Activated T-cell treated with anti-CD3 and anti-CD28 coated beads, Interleukin-2, amount 50 U/mL, for 72 hours (primary cell): ENCODE measurements around the gene SSTR3. TPM values are rescaled to one million over a fixed set of nuclear protein-coding genes. Genes with fewer than 3 reads are reported as not detected.
A peak's percentile ranks its signal among the peaks of the same experiment; 100 is the strongest.

ENCODE experiments used
- ATAC-seq, 2 donors: fragments of 150-1000 bp; cut with Tn5 transposase; replicated peaks in 1 of 2; 2 replicates each; pipeline ENCODE4 v1.10.0; 2021; ENCODE audit warnings: moderate library complexity in 2 of 2, mild to moderate bottlenecking in 1 of 2
- DNase-seq, 2 donors: peaks; one replicate each; pipeline ENCODE4 v3.0.0; 2021 to 2022; ENCODE audit warnings: mixed read lengths in 1 of 2
- H3K27ac Mint-ChIP-seq: one replicate; pipeline ENCODE4 v1.8.0; 2022; ENCODE audit warnings: mild to moderate bottlenecking, moderate library complexity, mixed read lengths
- H3K27me3 Mint-ChIP-seq: one replicate; pipeline ENCODE4 v1.8.0; 2022; ENCODE audit warnings: low read depth, mixed read lengths
- H3K36me3 Mint-ChIP-seq, 2 donors: one replicate each; pipeline ENCODE4 v1.8.0; 2022; ENCODE audit warnings: mixed read lengths in 2 of 2, mild to moderate bottlenecking in 1 of 2; ENCODE audit not compliant: insufficient read depth in 2 of 2
- H3K4me1 Mint-ChIP-seq: one replicate; pipeline ENCODE4 v1.8.0; 2022; ENCODE audit warnings: low read depth, mixed read lengths
- H3K4me3 Mint-ChIP-seq, 2 donors: one replicate each; pipeline ENCODE4 v1.8.0; 2022; ENCODE audit warnings: mild to moderate bottlenecking in 2 of 2, mixed read lengths in 2 of 2, moderate library complexity in 2 of 2
- H3K9me3 Mint-ChIP-seq, 2 donors: one replicate each; pipeline ENCODE4 v1.8.0; 2022; ENCODE audit warnings: mixed read lengths in 2 of 2
- total RNA-seq, 2 donors: library from RNA; stranded (reverse); gene quantifications; one replicate each; pipeline ENCODE4 v1.2.3, GENCODE V29; 2022

Gene SSTR3
- total RNA-seq, 2 donors from 2014 or later, result 10.0 to 14.6 TPM

DNA sequence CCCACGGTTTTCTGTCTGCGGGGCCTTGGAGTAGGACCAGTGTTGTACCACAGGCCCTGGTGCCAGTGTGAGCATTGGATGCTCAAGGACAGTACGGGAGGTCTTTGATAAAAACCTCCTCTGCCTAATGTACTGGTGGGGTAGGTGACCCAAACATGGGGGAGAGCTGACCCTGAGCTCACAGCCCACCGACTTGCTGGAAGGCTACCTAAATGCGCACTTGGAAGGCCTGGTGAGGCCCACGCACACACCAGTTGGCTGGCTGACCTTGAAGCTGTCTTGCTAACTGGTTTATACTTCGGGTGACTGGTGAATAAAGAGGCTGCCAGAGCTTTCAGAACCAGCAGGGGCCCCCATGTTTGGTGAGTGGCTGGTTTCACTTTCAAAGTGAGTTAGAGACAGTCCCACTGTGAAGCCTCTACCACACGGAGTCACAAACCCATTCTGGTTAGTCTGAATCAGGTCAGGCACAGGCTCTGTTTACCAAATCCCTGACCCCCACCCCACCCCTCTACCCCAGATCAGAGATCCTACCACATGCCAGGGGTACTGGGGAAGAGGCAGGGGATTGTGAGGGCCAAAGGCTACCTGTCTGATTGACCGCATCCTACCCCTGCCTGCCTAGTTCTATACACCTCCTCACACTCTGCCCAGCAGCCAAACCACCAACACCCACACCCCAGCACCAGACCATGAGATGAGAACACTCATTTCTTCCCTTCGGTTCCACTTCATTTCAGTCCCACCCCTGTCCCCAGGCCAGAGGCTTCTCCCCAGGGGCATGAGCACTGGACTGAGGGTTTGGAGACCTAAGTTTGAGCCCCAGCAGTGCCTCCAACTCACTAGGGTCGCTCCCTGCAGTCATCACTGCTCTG is 49.8 kb downstream of the SSTR3 start:
- H3K27me3 Mint-ChIP-seq, result no peaks in the 10 kb centered on the region
- H3K4me3 Mint-ChIP-seq, result peak overlapping the region; percentile 40 to 89
- H3K36me3 Mint-ChIP-seq, result peaks cover 1 to 4% of the 10 kb centered on the region in 2 donors
- DNase-seq (peak; percentile 86 to 89), ATAC-seq (peak; percentile 69 to 74)
- H3K27ac Mint-ChIP-seq, result peak overlapping the region; percentile 48
- peaks cover 95% of the 10 kb centered on the region for H3K4me1 Mint-ChIP-seq
- no peaks in the 10 kb centered on the region for H3K9me3 Mint-ChIP-seq

DNA sequence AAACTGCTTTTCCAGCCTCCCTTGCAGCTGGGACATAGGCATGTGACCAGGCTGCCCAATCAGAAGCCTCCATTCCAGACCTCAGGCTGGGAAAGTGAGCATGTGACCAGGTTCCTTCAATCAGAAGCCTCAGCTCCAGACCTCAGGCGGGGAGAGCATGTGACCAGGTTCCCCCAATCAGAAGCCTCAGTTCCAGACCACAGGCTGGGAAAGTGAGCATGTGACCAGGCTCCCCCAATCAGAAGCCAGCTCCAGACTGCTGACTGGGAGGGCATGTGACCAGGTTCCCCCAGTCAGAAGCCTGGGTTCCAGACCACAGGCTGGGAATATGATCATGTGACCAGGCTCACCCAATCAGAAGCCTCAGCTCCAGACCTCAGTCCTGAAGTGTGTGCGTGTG is 50.8 kb downstream of the SSTR3 start:
- ATAC-seq (no peak), DNase-seq (peak; percentile 31 to 32)
- Mint-ChIP-seq H3K9me3 (no peaks in the 10 kb centered on the region), H3K27me3 (no peaks in the 10 kb centered on the region), H3K4me1 (peaks cover 95% of the 10 kb centered on the region), H3K36me3 (peaks cover 1 to 4% of the 10 kb centered on the region in 2 donors), H3K27ac (peak overlapping the region; percentile 48), H3K4me3 (peak overlapping the region; percentile 40 to 89)

DNA sequence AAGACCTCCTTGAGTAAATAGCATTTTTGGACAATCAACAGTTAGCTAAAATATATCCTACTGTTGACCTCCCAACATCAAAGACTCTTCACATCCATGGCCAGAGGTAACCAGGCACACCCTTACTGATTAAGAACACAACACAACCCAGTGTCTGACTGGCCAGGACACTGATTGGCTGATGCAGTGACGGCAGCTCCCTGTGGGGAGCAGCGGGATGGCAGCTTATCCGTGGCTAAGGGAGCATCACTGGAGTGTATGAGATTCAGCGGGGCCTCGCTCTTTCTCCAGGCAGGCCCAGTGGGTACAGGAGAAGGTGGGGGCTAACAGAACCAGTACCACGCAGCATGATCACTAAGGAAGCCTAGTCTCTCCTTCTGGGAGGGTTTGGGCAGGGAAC is 52.2 kb downstream of the SSTR3 start:
- peaks cover 0 to 9% of the 10 kb centered on the region in 2 donors for H3K36me3 Mint-ChIP-seq
- no peak for DNase-seq
- H3K27ac Mint-ChIP-seq, result no peak overlapping the region
- H3K27me3 Mint-ChIP-seq, result no peaks in the 10 kb centered on the region
- ATAC-seq, result no peak
- peaks cover 95% of the 10 kb centered on the region for H3K4me1 Mint-ChIP-seq
- peaks cover 0 to 3% of the 10 kb centered on the region in 2 donors for H3K9me3 Mint-ChIP-seq
- H3K4me3 Mint-ChIP-seq, result peak overlapping the region in 1 of 2 donors; percentile 32

DNA sequence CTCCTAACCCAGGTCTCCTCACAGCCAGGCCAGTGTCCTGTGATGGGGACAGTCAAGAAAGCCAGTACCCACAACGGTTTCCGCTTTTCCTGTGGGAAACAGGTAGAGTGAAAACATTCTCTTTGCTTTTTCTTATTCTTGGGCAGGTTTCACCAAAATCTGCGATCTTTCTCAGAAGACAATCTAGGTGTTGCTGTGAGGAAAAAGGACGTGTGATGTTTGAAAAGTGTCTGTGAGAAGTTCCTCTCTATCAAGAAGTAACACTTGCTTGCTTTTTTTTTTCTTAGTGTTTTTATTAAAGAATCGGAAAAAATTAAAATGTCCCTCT is 53.4 kb downstream of the SSTR3 start:
- no peaks in the 10 kb centered on the region for H3K27me3 Mint-ChIP-seq
- H3K27ac Mint-ChIP-seq, result peak overlapping the region; percentile 22
- DNase-seq (no peak), ATAC-seq (no peak)
- H3K4me3 Mint-ChIP-seq, result peak overlapping the region in 1 of 2 donors; percentile 10
- peaks cover 92% of the 10 kb centered on the region for H3K4me1 Mint-ChIP-seq
- H3K9me3 Mint-ChIP-seq, result peaks cover 0 to 3% of the 10 kb centered on the region in 2 donors
- H3K36me3 Mint-ChIP-seq, result peaks cover 1 to 9% of the 10 kb centered on the region in 2 donors

DNA sequence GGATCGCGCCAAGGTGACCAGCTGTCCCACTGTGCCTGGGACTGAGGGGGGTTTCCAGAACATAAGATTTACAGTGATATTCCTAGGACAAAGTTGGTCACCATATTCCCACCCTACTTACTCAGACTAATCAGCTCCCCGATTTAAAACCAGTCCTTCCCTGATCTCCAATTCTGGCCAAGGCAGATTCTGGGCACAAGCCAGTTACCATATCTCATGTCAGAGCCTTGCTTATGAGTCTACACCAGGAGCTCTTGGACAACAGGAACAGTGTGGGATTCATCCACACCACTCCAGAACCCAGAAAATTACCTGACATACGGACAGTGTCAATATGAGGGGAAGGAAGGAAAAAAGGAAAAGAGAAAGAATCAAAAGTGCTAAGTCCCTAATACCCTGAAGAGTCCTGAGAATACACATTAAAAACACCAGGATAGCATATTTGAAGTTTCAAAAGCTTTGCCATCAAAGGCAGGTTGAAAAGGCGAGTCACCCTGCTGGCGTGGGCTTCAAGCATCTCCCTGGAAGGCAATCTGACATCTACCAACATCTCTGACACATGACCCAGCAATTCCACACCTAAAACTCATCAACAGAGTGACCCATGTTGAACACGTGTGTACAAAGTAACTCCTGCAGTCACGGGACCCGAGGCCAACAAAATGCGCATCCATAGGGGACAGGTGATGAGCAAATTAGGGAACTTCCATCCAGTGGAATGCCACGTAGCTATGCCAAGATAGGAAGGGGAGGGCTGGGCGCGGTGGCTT is 54.6 kb downstream of the SSTR3 start:
- Mint-ChIP-seq H3K4me3 (peak overlapping the region; percentile 9 to 31), H3K27ac (peak overlapping the region; percentile 16), H3K4me1 (peaks cover 87% of the 10 kb centered on the region), H3K36me3 (peaks cover 1 to 9% of the 10 kb centered on the region in 2 donors), H3K27me3 (no peaks in the 10 kb centered on the region), H3K9me3 (peaks cover 0 to 3% of the 10 kb centered on the region in 2 donors)
- DNase-seq (no peak), ATAC-seq (no peak)

DNA sequence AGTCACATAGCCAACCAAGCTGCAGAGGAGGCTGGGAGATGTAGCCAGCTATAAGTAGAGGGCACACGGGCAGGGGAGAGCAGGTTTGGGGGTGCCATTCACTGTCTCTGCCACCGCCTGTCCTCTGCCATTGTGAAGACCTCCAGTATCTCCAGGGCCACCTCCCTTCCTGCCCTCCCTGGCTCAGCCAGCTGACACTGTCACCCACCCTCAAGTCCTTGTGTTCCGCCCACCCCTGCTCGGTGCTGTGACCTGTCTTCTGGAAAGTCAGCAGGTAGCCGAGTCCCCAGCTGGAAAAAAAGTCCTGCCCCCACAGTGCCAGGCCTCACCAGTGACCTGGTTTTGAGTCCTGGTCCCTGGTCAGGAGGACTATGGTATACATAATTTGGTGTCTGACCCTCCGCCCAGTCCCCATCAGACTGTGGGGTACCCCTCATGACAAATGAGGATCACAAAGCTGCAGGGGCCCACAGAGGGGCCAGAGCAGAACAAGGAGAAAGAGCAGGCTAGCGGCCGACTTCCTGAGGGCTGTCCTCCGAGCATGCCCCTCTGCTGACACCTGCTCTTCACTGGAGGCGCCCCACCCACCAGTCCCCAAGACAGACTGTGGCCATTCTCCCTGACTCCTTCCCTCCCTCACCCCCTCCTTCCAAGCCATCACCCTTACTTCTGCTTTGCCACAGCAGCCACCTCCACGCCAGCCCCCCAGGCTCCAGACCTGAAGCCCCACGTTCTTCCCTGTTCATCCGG is 55.4 kb downstream of the SSTR3 start:
- Mint-ChIP-seq H3K4me1 (peaks cover 87% of the 10 kb centered on the region), H3K9me3 (peaks cover under 1 to 3% of the 10 kb centered on the region in 2 donors), H3K4me3 (peak overlapping the region in 1 of 2 donors; percentile 31), H3K36me3 (peaks cover 3 to 12% of the 10 kb centered on the region in 2 donors), H3K27ac (peak overlapping the region; percentile 16), H3K27me3 (no peaks in the 10 kb centered on the region)
- ATAC-seq (no peak), DNase-seq (no peak)

DNA sequence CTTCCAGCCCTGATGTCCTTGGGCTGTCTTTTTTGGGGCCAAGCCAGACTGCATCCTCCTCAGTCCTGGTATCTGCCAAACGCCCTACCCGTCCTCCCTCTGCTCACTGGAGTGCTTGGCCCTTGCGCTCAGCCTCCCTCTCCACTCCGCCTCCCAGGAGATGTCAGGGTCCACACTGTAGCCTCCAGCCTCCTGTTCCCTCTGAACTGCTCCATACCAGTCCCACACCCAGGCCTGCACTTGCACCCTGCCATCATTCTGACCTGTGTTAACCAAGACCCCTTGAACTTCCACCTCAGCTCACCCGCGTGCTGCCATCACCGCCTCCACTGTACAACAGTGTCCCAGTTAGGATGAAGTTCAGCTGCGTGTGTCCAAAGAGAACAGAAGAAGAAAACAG is 56.3 kb downstream of the SSTR3 start:
- Mint-ChIP-seq H3K4me3 (peak overlapping the region; percentile 1 to 74), H3K4me1 (peaks cover 87% of the 10 kb centered on the region), H3K27ac (no peak overlapping the region), H3K9me3 (peaks cover 5 to 9% of the 10 kb centered on the region in 2 donors), H3K36me3 (peaks cover 6 to 16% of the 10 kb centered on the region in 2 donors), H3K27me3 (no peaks in the 10 kb centered on the region)
- no peak for ATAC-seq
- no peak for DNase-seq

DNA sequence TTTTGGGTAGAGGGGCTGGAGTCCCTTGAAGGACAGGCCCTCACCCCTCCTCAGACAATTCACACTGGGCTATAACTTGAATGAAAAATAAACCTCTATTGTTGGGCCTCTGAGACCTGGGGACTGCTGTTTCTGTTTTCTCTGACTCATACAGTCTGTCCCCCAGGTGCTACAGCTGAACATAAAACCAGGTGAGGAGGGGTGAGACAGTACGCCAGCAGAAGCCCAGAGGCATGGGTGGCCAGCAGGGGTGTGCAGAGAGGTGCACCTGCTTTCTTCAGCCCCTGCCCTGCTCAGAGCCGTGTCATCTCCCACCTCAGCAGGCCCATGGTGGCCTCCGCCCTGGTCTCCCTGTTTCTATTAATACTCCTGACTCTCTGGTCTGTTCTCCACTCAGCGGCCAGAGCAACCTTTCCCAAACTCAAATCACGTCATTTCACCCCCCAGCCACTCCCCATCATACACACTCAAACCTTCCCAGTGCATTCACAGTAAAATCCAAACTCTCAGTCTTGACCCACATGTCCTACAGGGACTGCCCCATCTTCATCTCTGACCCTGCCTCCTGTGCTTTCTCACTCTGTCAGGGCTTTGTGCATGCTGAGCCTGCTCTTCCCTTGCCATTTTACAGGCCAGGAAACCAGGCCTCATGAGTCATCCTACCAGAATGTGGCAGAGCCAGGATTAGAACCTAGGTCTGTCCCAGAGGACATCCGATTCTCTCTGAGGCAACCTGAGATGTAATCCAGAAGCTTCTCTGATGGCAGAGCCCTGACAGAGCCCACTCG is 57.2 kb downstream of the SSTR3 start:
- Mint-ChIP-seq H3K9me3 (peaks cover 10 to 14% of the 10 kb centered on the region in 2 donors), H3K36me3 (peaks cover 13 to 24% of the 10 kb centered on the region in 2 donors), H3K4me1 (peaks cover 88% of the 10 kb centered on the region), H3K4me3 (peak overlapping the region; percentile 50 to 74), H3K27me3 (no peaks in the 10 kb centered on the region), H3K27ac (peak overlapping the region; percentile 33)
- ATAC-seq, result peak; percentile 67 to 84
- DNase-seq, result peak in 1 of 2 donors; percentile 53

Other genes starting within 250 kb of the SSTR3 start
- gene TST, start 193.0 kb downstream of the SSTR3 start, total RNA-seq, result 1 to 10 TPM; 3.5 to 6.7 TPM
- gene MPST, start 192.7 kb downstream of the SSTR3 start, total RNA-seq, result 10 to 100 TPM; 14.2 to 28.1 TPM
- 10 to 100 TPM; 27.9 to 30.1 TPM for gene KCTD17, start 160.7 kb downstream of the SSTR3 start, total RNA-seq
- 10 to 100 TPM; 26.8 to 59.4 TPM for gene TMPRSS6, start 102.8 kb downstream of the SSTR3 start, total RNA-seq
- gene IL2RB, start 62.6 kb downstream of the SSTR3 start, total RNA-seq, result 100 to 1,000 TPM; 313 to 440 TPM
- 10 to 100 TPM; 22.7 to 30.0 TPM for gene C1QTNF6, start 24.2 kb downstream of the SSTR3 start, total RNA-seq
- 100 to 1,000 TPM; 620 to 681 TPM for gene RAC2, start 31.8 kb upstream of the SSTR3 start, total RNA-seq
- 10 to 100 TPM; 71.9 to 87.5 TPM for gene CYTH4, start 70.0 kb upstream of the SSTR3 start, total RNA-seq
- under 1 TPM; 0.58 to 0.62 TPM for gene ELFN2, start 215.0 kb upstream of the SSTR3 start, total RNA-seq